H1 (cell line): Measurements from ENCODE around the gene CEP78. TPM values are rescaled to one million over a fixed set of nuclear protein-coding genes. Genes with fewer than 3 reads are reported as not detected.
A peak's percentile ranks its signal among the peaks of the same experiment; 100 is the strongest.

Experiments
- CTCF ChIA-PET: fragments of 300-600 bp; sonication (Branson Sonifier 250); formaldehyde crosslinking; loops from one replicate; lab custom pipeline; 2021; ENCODE audit not compliant: partially characterized antibody; lab: Charles Lee
- POLR2A ChIA-PET: fragments of 300-600 bp; sonication (Branson Sonifier 250); formaldehyde crosslinking; loops from one replicate; lab custom pipeline; 2021; ENCODE audit warnings: inconsistent platforms; ENCODE audit not compliant: partially characterized antibody; lab: Charles Lee
- DNase-seq, 2 experiments: peaks; one replicate each; pipeline versions ENCODE4 v3.0.0 to v3.0.0-alpha.2; 2010 to 2022; ENCODE audit warnings: low spot score in 2 of 2, low read depth in 1 of 2, mixed read lengths in 1 of 2
- FAIRE-seq: peaks from 2 replicates; lab custom pipeline; 2011; peaks lifted over from hg19 to GRCh38; lab: Jason Lieb, UNC
- H2AFZ ChIP-seq: 2 replicates; pipeline ENCODE4 v1.8.1; 2012; ENCODE audit warnings: low read length, inconsistent platforms
- H2AK5ac ChIP-seq: 2 replicates; pipeline ENCODE4 v1.6.1; 2013; ENCODE audit warnings: low read depth, low read length
- H2BK120ac ChIP-seq: replicated peaks from 2 replicates; pipeline ENCODE3; 2013; ENCODE audit warnings: low read depth, low read length, inconsistent platforms
- H2BK12ac ChIP-seq: 2 replicates; pipeline ENCODE4 v1.6.1; 2013; ENCODE audit warnings: low read depth, low read length
- H2BK15ac ChIP-seq: 2 replicates; pipeline ENCODE4 v1.6.1; 2013; ENCODE audit warnings: low read length
- H2BK20ac ChIP-seq: 2 replicates; pipeline ENCODE4 v1.6.1; 2013; ENCODE audit warnings: low read length
- H2BK5ac ChIP-seq: 2 replicates; pipeline ENCODE4 v1.6.1; 2013; ENCODE audit warnings: low read depth, low read length
- H3K14ac ChIP-seq: 2 replicates; pipeline ENCODE4 v1.6.1; 2013; ENCODE audit warnings: inconsistent platforms; ENCODE audit not compliant: insufficient read length
- H3K18ac ChIP-seq: 2 replicates; pipeline ENCODE4 v1.6.1; 2013; ENCODE audit warnings: low read length; ENCODE audit errors: extremely low read depth
- H3K23ac ChIP-seq: 2 replicates; pipeline ENCODE4 v1.6.1; 2013; ENCODE audit warnings: inconsistent platforms; ENCODE audit not compliant: insufficient read length
- H3K23me2 ChIP-seq: 2 replicates; pipeline ENCODE4 v1.6.1; 2013; ENCODE audit warnings: low read depth, low read length
- H3K27ac ChIP-seq: 2 replicates; pipeline ENCODE4 v1.6.1; 2011; ENCODE audit warnings: low read depth, low read length, inconsistent platforms
- H3K27me3 ChIP-seq, 4 experiments: replicated peaks in 1 of 4; 1 replicate in 1 of 4; 2 replicates in 3 of 4; pipeline versions ENCODE4 v1.6.1 to v1.8.1; 2011 to 2013; ENCODE audit warnings: low read length in 3 of 4, mild to moderate bottlenecking in 3 of 4, inconsistent platforms in 2 of 4, mixed read lengths in 2 of 4, moderate library complexity in 1 of 4; ENCODE audit not compliant: control insufficient read depth in 3 of 4, insufficient read depth in 3 of 4; ENCODE audit errors: extremely low read depth in 1 of 4
- H3K36me3 ChIP-seq, 4 experiments: 2 replicates each; pipeline versions ENCODE4 v1.6.1 to v1.8.1; 2011 to 2013; ENCODE audit warnings: mild to moderate bottlenecking in 4 of 4, low read length in 3 of 4, moderate library complexity in 2 of 4, control low read depth in 1 of 4, inconsistent platforms in 1 of 4; ENCODE audit not compliant: insufficient read depth in 4 of 4, control insufficient read depth in 2 of 4
- H3K4ac ChIP-seq: replicated peaks from 2 replicates; pipeline ENCODE3; 2013; ENCODE audit warnings: low read length, low read depth, mixed read lengths, inconsistent platforms; ENCODE audit not compliant: insufficient read length
- H3K4me1 ChIP-seq, 4 experiments: replicated peaks in 1 of 4; 1 replicate in 1 of 4; 2 replicates in 3 of 4; pipeline versions ENCODE4 v1.6.1 to v1.8.1; 2011 to 2013; ENCODE audit warnings: low read length in 3 of 4, inconsistent platforms in 2 of 4, mixed read lengths in 1 of 4; ENCODE audit not compliant: insufficient read depth in 4 of 4, control insufficient read depth in 3 of 4
- H3K4me2 ChIP-seq, 2 experiments: 2 replicates each; pipeline versions ENCODE4 v1.6.1 to v1.8.1; 2011 to 2013; ENCODE audit warnings: low read depth in 2 of 2, low read length in 2 of 2, control low read depth in 1 of 2, inconsistent platforms in 1 of 2, mild to moderate bottlenecking in 1 of 2; ENCODE audit not compliant: insufficient read depth in 1 of 2
- H3K4me3 ChIP-seq, 4 experiments: fragments of 200-600, 300-600 bp in 1 of 4; sonication (generic), shearing (Covaris generic), sonication (Bioruptor Twin) in 1 of 4; 2 replicates each; pipeline versions ENCODE4 v1.5.1 to v1.8.1; 2011 to 2016; ENCODE audit warnings: low read length in 4 of 4, low read depth in 3 of 4, control low read depth in 2 of 4, inconsistent platforms in 2 of 4, mild to moderate bottlenecking in 2 of 4, mixed read lengths in 1 of 4, moderate library complexity in 1 of 4; ENCODE audit not compliant: insufficient read depth in 2 of 4; ENCODE audit errors: extremely low read depth in 1 of 4
- H3K56ac ChIP-seq: replicated peaks from 2 replicates; pipeline ENCODE3; 2013; ENCODE audit warnings: low read depth, mild to moderate bottlenecking, mixed read lengths, low read length, inconsistent platforms; ENCODE audit not compliant: insufficient read length
- H3K79me1 ChIP-seq: 2 replicates; pipeline ENCODE4 v1.6.1; 2013; ENCODE audit warnings: low read depth, low read length, control low read depth
- H3K79me2 ChIP-seq, 2 experiments: 2 replicates each; pipeline versions ENCODE4 v1.6.1 to v1.8.1; 2012 to 2013; ENCODE audit warnings: low read length in 2 of 2, mild to moderate bottlenecking in 2 of 2, inconsistent platforms in 1 of 2; ENCODE audit not compliant: insufficient read depth in 2 of 2, control insufficient read depth in 1 of 2
- H3K9ac ChIP-seq, 4 experiments: replicated peaks in 1 of 4; 1 replicate in 1 of 4; 2 replicates in 3 of 4; pipeline versions ENCODE4 v1.6.1 to v1.8.1; 2011 to 2013; ENCODE audit warnings: low read depth in 3 of 4, low read length in 3 of 4, control low read depth in 2 of 4, mild to moderate bottlenecking in 2 of 4, moderate library complexity in 2 of 4, inconsistent platforms in 1 of 4; ENCODE audit errors: extremely low read depth in 1 of 4
- H3K9me3 ChIP-seq, 2 experiments: 2 replicates each; pipeline versions ENCODE4 v1.6.1 to v1.8.1; 2012 to 2013; ENCODE audit warnings: mild to moderate bottlenecking in 2 of 2, moderate library complexity in 2 of 2, control low read depth in 1 of 2, inconsistent platforms in 1 of 2, low read depth in 1 of 2, low read length in 1 of 2, mixed read lengths in 1 of 2; ENCODE audit not compliant: insufficient read depth in 2 of 2
- H4K20me1 ChIP-seq, 2 experiments: replicated peaks in 1 of 2; 2 replicates each; pipeline versions ENCODE3 to v1.8.1; 2011 to 2013; ENCODE audit warnings: inconsistent platforms in 2 of 2, low read length in 2 of 2, mild to moderate bottlenecking in 1 of 2; ENCODE audit not compliant: insufficient read depth in 2 of 2, control insufficient read depth in 1 of 2
- H4K5ac ChIP-seq: 2 replicates; pipeline ENCODE4 v1.6.1; 2013; ENCODE audit warnings: low read length, low read depth, mixed read lengths, inconsistent platforms; ENCODE audit not compliant: insufficient read length
- H4K8ac ChIP-seq: 2 replicates; pipeline ENCODE4 v1.8.0; 2013; ENCODE audit warnings: mild to moderate bottlenecking, moderate library complexity, low read length, inconsistent platforms; ENCODE audit not compliant: insufficient read depth; ENCODE audit errors: extremely low read depth
- H4K91ac ChIP-seq: replicated peaks from 2 replicates; pipeline ENCODE3; 2013; ENCODE audit warnings: low read length, mixed read lengths, inconsistent platforms; ENCODE audit not compliant: insufficient read length
- KDM1A ChIP-seq: fragments of 200-600, 300-600 bp; sonication (generic); IDR thresholded peaks from 2 replicates; pipeline ENCODE4 v1.7.1; 2016; ENCODE audit warnings: mild to moderate bottlenecking, low read length, borderline replicate concordance
- POLR2A ChIP-seq, 2 experiments: IDR thresholded peaks; 1 replicate in 1 of 2; 2 replicates in 1 of 2; pipeline ENCODE4 v1.6.1; 2011; ENCODE audit warnings: low read depth in 2 of 2, low read length in 2 of 2, mild to moderate bottlenecking in 2 of 2; ENCODE audit errors: control extremely low read depth in 1 of 2
- POLR2AphosphoS5 ChIP-seq: IDR thresholded peaks from 2 replicates; pipeline ENCODE4 v1.6.1; 2011; ENCODE audit warnings: low read depth, low read length
- WGBS, 2 experiments: shearing (Covaris generic) in 1 of 2; methylation state at CpG; one replicate each; pipeline versions ENCODE4 v1.1.6 to v1.1.7; 2013 to 2015; ENCODE audit warnings: low lambda C conversion rate in 2 of 2, mixed read lengths in 2 of 2, inconsistent platforms in 1 of 2, low coverage in 1 of 2, missing lambda C conversion rate in 1 of 2; ENCODE audit not compliant: insufficient replicate concordance in 2 of 2, insufficient coverage in 1 of 2, insufficient read length in 1 of 2; ENCODE audit errors: extremely low coverage in 1 of 2, missing lambda C conversion rate in 1 of 2; 5-methylcytosine and 5-hydroxymethylcytosine counted together
- polyA plus RNA-seq, 7 experiments: library from polyadenylated mRNA; depleted of rRNA in 3 of 7; stranded (reverse) in 5 of 7; unstranded in 2 of 7; fragments of >200 nt in 5 of 7; fragments of 200-250 nt in 2 of 7; gene quantifications; 1 replicate in 5 of 7; 2 replicates in 1 of 7; 4 replicates in 1 of 7; pipeline versions ENCODE4 v1.2.1 to v1.2.3, GENCODE V29; 2011 to 2013; ENCODE audit warnings: missing spikeins in 2 of 7, mixed read lengths in 2 of 7
- total RNA-seq: library from RNA; stranded (reverse); fragmentation: NEBNext Ultra II Directional; extraction: Animal tissue kit (Norgen Biotek cat#: 25700); gene quantifications from 2 replicates; pipeline ENCODE4 v1.2.1, GENCODE V29; 2021

Gene CEP78
- total and polyA plus RNA-seq, 2 of the 8 experiments (the other 6 are each of a cell fraction or from before 2014, with no cell fraction given) = 10.3 to 40.9 TPM

- POLR2A ChIA-PET = interaction anchor here (1.2 to 17.1 kb wide), 9 partner anchors 9 to 51 kb away, joined by 3 to 520 read pairs (median 9); partner anchors contain the start of gene PSAT1
Measured at GRCh38 chr9:78320030-78320693, 84.3 kb downstream of the CEP78 start.

More at GRCh38 chr9:78320030-78320693, 84.3 kb downstream of the CEP78 start:
- Histone ChIP-seq H3K9ac (no peak overlapping the region), H3K4me2 (no peak overlapping the region), H3K56ac (no peak overlapping the region), H3K23ac (no peak overlapping the region), H3K9me3 (no peaks in the 10 kb centered on the region), H3K4me1 (peaks cover 0 to 2% (median 0%) of the 10 kb centered on the region in 4 experiments; a peak in 2 of 7 replicates), H3K23me2 (peaks cover 8% of the 10 kb centered on the region; the same call in 1 of the 2 replicates), H2BK20ac (no peak overlapping the region), H3K4ac (no peak overlapping the region), H4K91ac (no peak overlapping the region), H3K14ac (no peak overlapping the region), H3K79me2 (peaks cover 0 to 47% of the 10 kb centered on the region in 2 experiments; a peak in 2 of 4 replicates), H2BK15ac (no peak overlapping the region), H4K8ac (no peak overlapping the region), H3K79me1 (peaks cover 6% of the 10 kb centered on the region), H2BK120ac (no peak overlapping the region), H3K18ac (no peak overlapping the region), H3K27me3 (no peaks in the 10 kb centered on the region), H4K5ac (no peak overlapping the region), H3K4me3 (no peak overlapping the region), H3K36me3 (peaks cover 21 to 100% (median 77%) of the 10 kb centered on the region in 4 experiments), H2BK12ac (no peak overlapping the region)
- peak in 1 of 2 experiments; percentile 6 for DNase-seq
- CTCF ChIA-PET = no interaction called here
- WGBS, 2 experiments = 69% methylated on average over 4 of the region's 4 CpGs; no CpG with 5 or more reads in 1 of the 2 experiments
- no peak for FAIRE-seq
- TF ChIP-seq POLR2A (IDR thresholded peaks at IDR 0.05; ENCODE audit: control extremely low read depth in 1 of 2, low read depth in 2 of 2, low read length in 2 of 2) (peak in 1 of 2 experiments; percentile 23; a peak in 2 of 3 replicates), POLR2AphosphoS5 (peak; percentile 76; the same call in 1 of the 2 replicates), KDM1A (no peak)
- TF ChIP-seq, all 59 proteins: peak for 2
- Histone ChIP-seq H4K20me1 (peaks cover 9 to 14% of the 10 kb centered on the region in 2 experiments), H2AFZ (no peak overlapping the region), H2BK5ac (no peak overlapping the region), H3K27ac (no peak overlapping the region), H2AK5ac (no peak overlapping the region)
